Small intestine (tissue), 7 donors: ENCODE results near the gene CATSPER3. TPM values are rescaled to one million over a fixed set of nuclear protein-coding genes. Genes with fewer than 3 reads are reported as not detected.

Experiments used
- DNase-seq, 2 donors: peaks; one replicate each; pipeline versions ENCODE4 v3.0.0 to v3.0.0-alpha.2; 2013
- FAIRE-seq: peaks from 2 replicates; lab custom pipeline; 2012; peaks lifted over from hg19 to GRCh38; lab: Jason Lieb, UNC
- H3K27ac ChIP-seq, 3 donors: one replicate each; pipeline ENCODE4 v1.5.1; 2013; ENCODE audit warnings: low read length in 2 of 3, mild to moderate bottlenecking in 2 of 3, control low read depth in 1 of 3, inconsistent platforms in 1 of 3, low read depth in 1 of 3, moderate library complexity in 1 of 3
- H3K27me3 ChIP-seq, 3 donors: one replicate each; pipeline ENCODE4 v1.6.1; 2013; ENCODE audit warnings: low read length in 3 of 3, inconsistent platforms in 1 of 3; ENCODE audit not compliant: control insufficient read depth in 3 of 3, insufficient read depth in 3 of 3
- H3K36me3 ChIP-seq, 3 donors: one replicate each; pipeline ENCODE4 v1.6.1; 2013; ENCODE audit warnings: low read length in 3 of 3, inconsistent platforms in 1 of 3, low read depth in 1 of 3, mild to moderate bottlenecking in 1 of 3, moderate library complexity in 1 of 3; ENCODE audit not compliant: control insufficient read depth in 3 of 3, insufficient read depth in 2 of 3
- H3K4me1 ChIP-seq, 3 donors: one replicate each; pipeline ENCODE4 v1.6.1; 2013; ENCODE audit warnings: low read length in 2 of 3, inconsistent platforms in 1 of 3, low read depth in 1 of 3, mild to moderate bottlenecking in 1 of 3, moderate library complexity in 1 of 3; ENCODE audit not compliant: control insufficient read depth in 3 of 3, insufficient read depth in 2 of 3
- H3K4me3 ChIP-seq, 3 donors: one replicate each; pipeline ENCODE4 v1.5.1; 2013; ENCODE audit warnings: low read length in 3 of 3, control low read depth in 1 of 3, inconsistent platforms in 1 of 3, low read depth in 1 of 3, mild to moderate bottlenecking in 1 of 3, moderate library complexity in 1 of 3
- H3K9me3 ChIP-seq, 2 donors: one replicate each; pipeline ENCODE4 v1.6.1; 2013; ENCODE audit warnings: low read depth in 1 of 2, low read length in 1 of 2; ENCODE audit not compliant: control insufficient read depth in 2 of 2, insufficient read depth in 1 of 2
- WGBS, 3 donors: extraction: QIAGEN DNeasy Blood & Tissue Kit; methylation state at CpG; one replicate each; pipeline ENCODE4 v1.1.7; 2013; 5-methylcytosine and 5-hydroxymethylcytosine counted together
- polyA plus RNA-seq, 4 donors: library from polyadenylated mRNA; stranded (reverse) in 3 of 4; unstranded in 1 of 4; fragments of 200-250 nt in 3 of 4; fragments of 120-200 nt in 1 of 4; gene quantifications; one replicate each; pipeline versions ENCODE4 v1.2.1 to v1.2.3, GENCODE V29; 2013
- donor health status: healthy with polysubstance abuse.
- donor health status: control.
- donor health status: control.
- donor health status: Bipolar disorder and iron deficiency.
- donor health status: healthy.

Gene CATSPER3
- polyA plus RNA-seq, 4 donors: 0.46 to 5.8 (median 2.3) TPM

GRCh38 chr5:135009736-135010501 is 42.2 kb downstream of the CATSPER3 start:
- 89 to 93% (median 90%) methylated on average over 11 of the region's 11 CpGs for WGBS, 3 donors
- Histone ChIP-seq H3K4me3 (no peak overlapping the region), H3K4me1 (no peaks in the 10 kb centered on the region), H3K27ac (no peak overlapping the region), H3K36me3 (peaks cover 0 to 12% (median 0%) of the 10 kb centered on the region in 3 donors), H3K27me3 (no peaks in the 10 kb centered on the region), H3K9me3 (no peaks in the 10 kb centered on the region)
- no peak for FAIRE-seq
- DNase-seq: no peak

DNA sequence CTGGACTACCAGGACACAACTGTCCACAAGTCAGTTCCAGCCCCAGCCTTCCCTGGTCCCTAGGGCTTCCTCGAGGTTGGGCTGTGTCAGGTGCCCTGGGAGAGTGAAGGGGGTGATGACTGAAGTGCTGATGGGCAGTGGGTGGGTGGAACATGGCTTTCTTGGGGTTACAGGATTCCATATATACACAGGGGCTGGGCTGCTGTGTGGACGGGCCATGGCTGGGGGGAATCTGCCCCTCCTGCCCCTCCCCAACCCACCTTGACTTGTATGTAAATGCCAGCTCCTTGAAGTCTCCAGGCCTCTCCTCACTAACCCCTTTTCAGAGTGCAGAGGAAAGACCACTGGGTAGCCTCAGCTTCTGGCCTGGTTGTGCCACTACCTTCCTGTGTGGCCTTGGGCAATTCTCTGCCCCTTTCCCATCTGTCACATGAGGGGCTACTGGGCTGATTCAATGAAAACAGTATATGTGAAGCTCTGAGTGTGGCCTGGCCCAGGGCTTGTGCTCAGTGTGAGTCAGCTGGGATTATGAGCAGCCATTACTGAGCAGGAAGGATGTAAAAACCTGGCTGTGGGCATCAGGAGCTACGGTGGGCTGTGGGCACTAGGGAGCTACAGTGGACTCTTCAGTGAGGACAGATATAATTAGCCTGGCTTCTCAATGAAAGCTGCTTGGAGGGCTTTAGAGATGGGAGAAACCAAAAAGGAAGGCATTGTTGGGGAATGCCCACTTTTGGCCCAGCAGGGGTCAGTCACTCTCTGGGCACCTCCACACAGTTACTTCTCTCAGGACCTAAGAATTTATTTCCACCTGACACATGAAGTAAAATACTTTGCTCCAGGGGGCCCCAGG is 43.0 kb downstream of the CATSPER3 start:
- no peak for FAIRE-seq
- Histone ChIP-seq H3K4me3 (no peak overlapping the region), H3K9me3 (no peaks in the 10 kb centered on the region), H3K4me1 (no peaks in the 10 kb centered on the region), H3K36me3 (peaks cover 0 to 12% (median 0%) of the 10 kb centered on the region in 3 donors), H3K27ac (no peak overlapping the region), H3K27me3 (no peaks in the 10 kb centered on the region)
- WGBS, 3 donors: 77 to 84% (median 81%) methylated on average over 3 of the region's 3 CpGs
- DNase-seq: no peak

DNA sequence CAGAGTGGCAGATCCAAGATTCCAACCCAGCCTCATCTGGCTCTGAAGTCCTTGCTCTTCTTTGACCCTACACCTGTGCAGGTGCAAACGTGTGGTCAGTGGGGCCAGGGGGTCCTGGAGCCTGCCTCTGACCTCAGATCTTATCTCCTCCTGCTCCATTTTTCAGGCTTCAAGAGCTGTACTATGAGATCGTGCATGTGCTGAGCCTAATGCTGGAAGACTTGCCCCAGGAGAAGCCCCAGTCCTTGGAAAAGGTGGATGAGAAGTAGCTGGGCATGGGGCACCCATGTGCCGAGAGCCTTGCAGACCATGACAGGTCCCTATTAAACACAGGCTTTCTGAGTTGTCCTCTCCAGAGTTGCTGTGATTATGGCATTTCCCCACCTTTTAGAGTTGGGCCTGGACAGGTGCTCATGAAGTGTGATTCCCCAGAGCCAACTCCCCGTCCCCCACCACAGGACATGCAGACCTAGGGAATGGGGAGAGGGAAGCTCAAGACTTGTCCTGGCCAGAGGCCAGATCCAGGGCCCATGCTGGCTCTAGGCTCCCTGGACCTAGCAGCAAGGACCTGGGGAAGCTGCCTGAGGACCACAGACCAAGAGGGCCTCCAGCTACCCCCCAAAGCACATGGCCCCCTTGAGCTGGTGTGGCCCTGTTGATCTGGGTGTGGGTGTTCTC is 43.8 kb downstream of the CATSPER3 start:
- H3K4me1 ChIP-seq: no peaks in the 10 kb centered on the region
- FAIRE-seq (no peak), DNase-seq (peak in 1 of 2 donors; percentile 26)
- 86 to 90% (median 87%) methylated on average over 4 of the region's 4 CpGs for WGBS, 3 donors
- H3K4me3 ChIP-seq: no peak overlapping the region
- H3K9me3 ChIP-seq: no peaks in the 10 kb centered on the region
- no peaks in the 10 kb centered on the region for H3K27me3 ChIP-seq
- H3K27ac ChIP-seq: no peak overlapping the region
- peaks cover 0 to 16% (median 0%) of the 10 kb centered on the region in 3 donors for H3K36me3 ChIP-seq

GRCh38 chr5:135012033-135012588 is 44.4 kb downstream of the CATSPER3 start:
- H3K27ac ChIP-seq: no peak overlapping the region
- no peaks in the 10 kb centered on the region for H3K9me3 ChIP-seq
- no peak for FAIRE-seq

DNA sequence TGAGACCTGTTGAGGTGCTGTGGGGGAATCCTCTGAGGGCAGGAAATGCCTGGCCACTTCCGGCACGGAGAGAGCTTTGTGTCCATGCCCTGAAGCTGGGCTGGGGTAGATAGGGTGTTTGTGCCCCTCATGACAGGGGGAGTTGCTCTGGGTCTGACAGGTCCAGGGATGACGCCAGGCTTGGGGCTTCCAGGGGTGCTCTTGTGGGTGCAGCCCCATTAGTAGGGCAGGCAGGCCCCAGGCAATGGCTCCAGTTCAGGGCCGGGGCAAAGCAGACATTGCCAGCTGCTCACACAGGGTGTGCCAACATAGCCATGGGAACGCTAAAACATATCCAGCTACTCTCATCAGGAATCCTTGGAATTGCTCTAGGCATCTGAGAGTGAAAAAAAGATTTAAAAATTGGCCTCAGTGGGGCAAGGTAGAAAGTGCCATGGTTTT is 45.3 kb downstream of the CATSPER3 start:
- DNase-seq (no peak), FAIRE-seq (no peak)
- Histone ChIP-seq H3K4me3 (no peak overlapping the region), H3K36me3 (peaks cover 0 to 18% (median 0%) of the 10 kb centered on the region in 3 donors), H3K27ac (no peak overlapping the region), H3K9me3 (no peaks in the 10 kb centered on the region), H3K4me1 (no peaks in the 10 kb centered on the region), H3K27me3 (no peaks in the 10 kb centered on the region)
- 67 to 88% (median 81%) methylated on average over 5 of the region's 5 CpGs for WGBS, 3 donors

More at GRCh38 chr5:135012033-135012588, 44.4 kb downstream of the CATSPER3 start:
- Histone ChIP-seq H3K27me3 (no peaks in the 10 kb centered on the region), H3K36me3 (peaks cover 0 to 21% (median 0%) of the 10 kb centered on the region in 3 donors), H3K4me1 (no peaks in the 10 kb centered on the region), H3K4me3 (no peak overlapping the region)
- DNase-seq: no peak
- WGBS, 3 donors: 91 to 95% (median 92%) methylated on average over 2 of the region's 2 CpGs

DNA sequence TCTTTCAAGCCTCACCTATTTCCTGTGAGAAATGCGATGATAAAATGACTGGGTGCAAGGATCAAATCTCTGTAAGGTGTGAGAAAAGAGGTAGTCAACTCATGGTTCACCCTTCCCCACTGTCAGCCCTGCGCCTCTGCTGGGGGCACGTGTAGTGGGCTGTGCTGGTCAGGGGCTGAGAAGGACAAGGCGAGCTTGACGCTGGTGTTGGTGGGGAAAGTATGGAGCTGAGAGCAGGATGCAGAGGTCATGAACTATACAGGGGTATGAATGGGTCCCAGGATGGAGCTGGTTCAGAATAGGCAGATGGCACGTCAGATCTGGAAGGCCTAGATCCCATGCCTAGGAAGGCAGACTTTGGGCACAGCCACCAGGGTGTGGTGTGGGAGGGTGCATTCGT is 45.7 kb downstream of the CATSPER3 start:
- Histone ChIP-seq H3K36me3 (peaks cover 0 to 18% (median 0%) of the 10 kb centered on the region in 3 donors), H3K4me3 (no peak overlapping the region), H3K9me3 (no peaks in the 10 kb centered on the region), H3K27ac (no peak overlapping the region), H3K4me1 (no peaks in the 10 kb centered on the region), H3K27me3 (no peaks in the 10 kb centered on the region)
- WGBS, 3 donors: 87 to 90% (median 88%) methylated on average over 7 of the region's 7 CpGs
- no peak for DNase-seq
- no peak for FAIRE-seq

- 67 to 87% (median 69%) methylated on average over 10 of the region's 10 CpGs for WGBS, 3 donors
- H3K4me3 ChIP-seq: no peak overlapping the region
- no peaks in the 10 kb centered on the region for H3K27me3 ChIP-seq
- no peak overlapping the region for H3K27ac ChIP-seq
- no peaks in the 10 kb centered on the region for H3K4me1 ChIP-seq
- no peak for DNase-seq
- peaks cover 0 to 17% (median 0%) of the 10 kb centered on the region in 3 donors for H3K36me3 ChIP-seq
- H3K9me3 ChIP-seq: no peaks in the 10 kb centered on the region
- FAIRE-seq: no peak
Measured at GRCh38 chr5:135013947-135014570, 46.4 kb downstream of the CATSPER3 start.
